Measurements from ENCODE around the gene CCDC196.

GRCh38 chr14:66490143-66491111 lies 4.3 kb downstream of the CCDC196 start:
- TF ChIP-seq CTCF (IDR thresholded peaks at IDR 0.05; ENCODE audit: low read depth, low read length) (no peak), MYC (IDR thresholded peaks at IDR 0.05; ENCODE audit: low read depth, low read length) (no peak), MAX (IDR thresholded peaks at IDR 0.05; ENCODE audit: low read depth, low read length) (no peak), POLR2A (IDR thresholded peaks at IDR 0.05; ENCODE audit: extremely low read depth, insufficient read length) (no peak)

Measured in NB4 (cell line).